A549 (cell line): ENCODE results near the gene ATP6V0A1. TPM values are rescaled to one million over a fixed set of nuclear protein-coding genes. Genes with fewer than 3 reads are reported as not detected.

Experiments
- ATAC-seq, 2 experiments: fragments of 200-7000 bp in 1 of 2; fragments of >200 bp in 1 of 2; cut with Nextera tagmentation in 1 of 2; cut with Tn5 transposase in 1 of 2; 3 replicates each; pipeline versions ENCODE4 v1.8.0 to v1.9.1; 2018 to 2020; ENCODE audit warnings: mild to moderate bottlenecking in 1 of 2, moderate library complexity in 1 of 2
- CTCF ChIA-PET: fragments of 300-600 bp; sonication (Branson Sonifier 250); formaldehyde crosslinking; extraction: SDS; loops from one replicate; lab custom pipeline; 2021; ENCODE audit warnings: antibody characterized with exemption, inconsistent platforms; lab: Yijun Ruan, JAX
- POLR2A ChIA-PET: fragments of 350-600 bp; formaldehyde crosslinking; extraction: SDS; loops from one replicate; lab custom pipeline; 2021; ENCODE audit warnings: antibody characterized with exemption, inconsistent platforms; lab: Yijun Ruan, JAX
- DNase-seq, 2 experiments: peaks; one replicate each; pipeline versions ENCODE4 v3.0.0 to v3.0.0-alpha.2; 2011 to 2016; ENCODE audit warnings: low read depth in 1 of 2, low spot score in 1 of 2
- FAIRE-seq: peaks from 2 replicates; lab custom pipeline; 2011; peaks lifted over from hg19 to GRCh38; lab: Jason Lieb, UNC
- H3K27ac ChIP-seq, 2 experiments: fragments of >200 bp; sonication (Bioruptor Twin); formaldehyde crosslinking; 3 replicates each; pipeline ENCODE4 v1.5.1; 2016 to 2017
- H3K4me1 ChIP-seq: fragments of >200 bp; sonication (Bioruptor Twin); formaldehyde crosslinking; 3 replicates; pipeline ENCODE4 v1.6.1; 2016
- H3K4me2 ChIP-seq: fragments of >200 bp; sonication (Bioruptor Twin); formaldehyde crosslinking; 3 replicates; pipeline ENCODE4 v1.6.1; 2016
- H3K4me3 ChIP-seq: fragments of >200 bp; sonication (Bioruptor Twin); formaldehyde crosslinking; 3 replicates; pipeline ENCODE4 v1.5.1; 2016
- H3K9me3 ChIP-seq: fragments of >200 bp; sonication (Bioruptor Twin); formaldehyde crosslinking; 3 replicates; pipeline ENCODE4 v1.6.1; 2016
- CEBPB ChIP-seq, 2 experiments: fragments of >200 bp in 1 of 2; sonication (Bioruptor Twin) in 1 of 2; formaldehyde crosslinking in 1 of 2; IDR thresholded peaks; 2 replicates each; pipeline ENCODE4 v1.6.1; 2012 to 2016
- CHD2 ChIP-seq: fragments of 150-350 bp; IDR thresholded peaks from 2 replicates; pipeline ENCODE4 v1.6.1; 2014; ENCODE audit warnings: low read length; ENCODE audit not compliant: partially characterized antibody
- CHD4 ChIP-seq: fragments of 200-600 bp; sonication (generic); IDR thresholded peaks from 2 replicates; pipeline ENCODE4 v1.6.1; 2016; ENCODE audit warnings: antibody characterized with exemption, mild to moderate bottlenecking, borderline replicate concordance
- EHMT2 ChIP-seq: fragments of 200-600 bp; sonication (generic); IDR thresholded peaks from 2 replicates; pipeline ENCODE4 v1.6.1; 2016; ENCODE audit warnings: antibody characterized with exemption, low read depth, mild to moderate bottlenecking, moderate library complexity
- FOSL2 ChIP-seq, 2 experiments: fragments of 450-650 bp in 1 of 2; fragments of >200 bp in 1 of 2; sonication (Bioruptor Twin) in 1 of 2; formaldehyde crosslinking; IDR thresholded peaks; 2 replicates each; pipeline versions ENCODE4 v1.5.0 to v1.6.1; 2016 to 2020; ENCODE audit warnings: mild to moderate bottlenecking in 1 of 2, moderate library complexity in 1 of 2
- KDM5A ChIP-seq: fragments of 200-600 bp; sonication (generic); IDR thresholded peaks from 2 replicates; pipeline ENCODE4 v1.6.1; 2016; ENCODE audit warnings: antibody characterized with exemption, mild to moderate bottlenecking
- MYC ChIP-seq: IDR thresholded peaks from 2 replicates; pipeline ENCODE4 v1.6.1; 2012; ENCODE audit warnings: mild to moderate bottlenecking, inconsistent platforms, low read length, improper control_type of control experiment, borderline replicate concordance
- NFE2L2 ChIP-seq: fragments of 150-350 bp; conservative IDR thresholded peaks from 2 replicates; pipeline ENCODE4 v1.6.1; 2014; ENCODE audit warnings: low read length
- PHF8 ChIP-seq: fragments of 200-600 bp; sonication (generic); IDR thresholded peaks from 2 replicates; pipeline ENCODE4 v1.6.1; 2016; ENCODE audit warnings: low read depth, mild to moderate bottlenecking, antibody characterized with exemption, moderate library complexity, borderline replicate concordance
- RAD21 ChIP-seq, 2 experiments: fragments of >200 bp in 1 of 2; sonication (Bioruptor Twin) in 1 of 2; formaldehyde crosslinking in 1 of 2; IDR thresholded peaks in 1 of 2; conservative IDR thresholded peaks in 1 of 2; 2 replicates in 1 of 2; 3 replicates in 1 of 2; pipeline ENCODE4 v1.6.1; 2012 to 2018; ENCODE audit warnings: inconsistent platforms in 1 of 2
- RARB ChIP-seq: fragments of 250-450 bp; sonication (Bioruptor Pico); IDR thresholded peaks from 2 replicates; pipeline ENCODE4 v1.8.0; 2021; ENCODE audit warnings: mild to moderate bottlenecking, moderate library complexity
- SMC3 ChIP-seq: fragments of >200 bp; sonication (Bioruptor Twin); formaldehyde crosslinking; IDR thresholded peaks from 3 replicates; pipeline ENCODE4 v1.6.1; 2018; ENCODE audit warnings: inconsistent platforms
- TFCP2L1 ChIP-seq: fragments of 250-450 bp; sonication (Bioruptor Pico); IDR thresholded peaks from 2 replicates; pipeline ENCODE4 v1.5.0; 2021; ENCODE audit warnings: mild to moderate bottlenecking
- ZNF302 ChIP-seq: fragments of 250-450 bp; sonication (Bioruptor Pico); IDR thresholded peaks from 2 replicates; pipeline ENCODE4 v1.9.0; 2021; ENCODE audit warnings: inconsistent platforms, mild to moderate bottlenecking, moderate library complexity
- WGBS: methylation state at CpG from one replicate; pipeline ENCODE4 v1.1.6; 2017; ENCODE audit errors: missing lambda C conversion rate; 5-methylcytosine and 5-hydroxymethylcytosine counted together
- polyA plus RNA-seq, 4 experiments: library from polyadenylated mRNA; depleted of rRNA in 3 of 4; stranded (reverse); fragments of >200 nt; fragmentation: RNase III in 1 of 4; extraction: RNeasy Plus Mini Kit Qiagen cat#74134 plus additional on column Dnase treatment in 1 of 4; gene quantifications; 2 replicates in 3 of 4; 3 replicates in 1 of 4; pipeline ENCODE4 v1.2.3, GENCODE V29; 2011 to 2017
- TF ChIP-seq, protein P1 (sequence below): fragments of 150-350 bp; IDR thresholded peaks from 2 replicates; pipeline ENCODE4 v1.6.1; 2014; ENCODE audit warnings: low read depth, mild to moderate bottlenecking, low read length
- TF ChIP-seq, protein P2 (sequence below): IDR thresholded peaks from 2 replicates; pipeline ENCODE4 v1.6.1; 2012
- TF ChIP-seq, protein P3 (sequence below): fragments of 450-650 bp; IDR thresholded peaks from 2 replicates; pipeline ENCODE4 v1.6.1; 2014; ENCODE audit warnings: antibody characterized with exemption
- TF ChIP-seq, protein P4 (sequence below): fragments of 200-600 bp; sonication (generic); IDR thresholded peaks from 2 replicates; pipeline ENCODE4 v1.6.1; 2016; ENCODE audit warnings: antibody characterized with exemption, mild to moderate bottlenecking, moderate library complexity

ATP6V0A1 gene
- polyA plus RNA-seq, 2 of the 4 experiments (the other 2 are of a cell fraction): 27.3 to 33.7 TPM

DNA sequence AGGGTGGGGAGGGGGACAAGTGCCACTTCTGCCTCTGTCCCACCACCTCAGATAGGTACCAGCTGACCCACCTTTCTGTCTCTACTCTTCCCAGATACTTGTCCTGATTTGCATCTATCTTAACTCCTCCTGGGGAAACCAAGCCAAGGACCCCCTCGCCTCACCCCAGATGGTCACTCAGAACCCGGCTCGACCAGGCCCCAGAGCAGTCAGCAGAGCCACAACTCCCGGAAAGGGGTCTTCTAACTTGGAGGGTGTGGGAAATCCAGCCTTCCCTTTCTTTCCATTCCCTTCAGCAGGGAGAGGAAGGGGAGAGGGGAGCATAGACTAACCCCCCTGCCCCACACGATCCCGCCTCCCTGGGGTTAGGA, 37.6 kb upstream of the ATP6V0A1 start:
- CTCF ChIA-PET: interaction anchor here (0.7 to 8.5 kb wide), 14 partner anchors 8 to 207 kb away, joined by 3 to 180 read pairs (median 6); partner anchors contain the start of gene STAT3
- TF ChIP-seq, protein P1, sequence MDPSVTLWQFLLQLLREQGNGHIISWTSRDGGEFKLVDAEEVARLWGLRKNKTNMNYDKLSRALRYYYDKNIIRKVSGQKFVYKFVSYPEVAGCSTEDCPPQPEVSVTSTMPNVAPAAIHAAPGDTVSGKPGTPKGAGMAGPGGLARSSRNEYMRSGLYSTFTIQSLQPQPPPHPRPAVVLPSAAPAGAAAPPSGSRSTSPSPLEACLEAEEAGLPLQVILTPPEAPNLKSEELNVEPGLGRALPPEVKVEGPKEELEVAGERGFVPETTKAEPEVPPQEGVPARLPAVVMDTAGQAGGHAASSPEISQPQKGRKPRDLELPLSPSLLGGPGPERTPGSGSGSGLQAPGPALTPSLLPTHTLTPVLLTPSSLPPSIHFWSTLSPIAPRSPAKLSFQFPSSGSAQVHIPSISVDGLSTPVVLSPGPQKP: no peak
- TF ChIP-seq RARB (no peak), CEBPB (IDR thresholded peaks at IDR 0.05) (no peak), CHD4 (no peak), TFCP2L1 (no peak), FOSL2 (IDR thresholded peaks at IDR 0.05) (no peak), FOSL2 (CRISPR knock-in tag; IDR thresholded peaks at IDR 0.05) (no peak), MYC (no peak), EHMT2 (no peak), ZNF302 (no peak), PHF8 (no peak), KDM5A (no peak), NFE2L2 (no peak), SMC3 (no peak), CHD2 (no peak), RAD21 (conservative IDR thresholded peaks at IDR 0.05 in 1 of 2, IDR thresholded peaks at IDR 0.05 in 1 of 2) (no peak)
- TF ChIP-seq, protein P2, sequence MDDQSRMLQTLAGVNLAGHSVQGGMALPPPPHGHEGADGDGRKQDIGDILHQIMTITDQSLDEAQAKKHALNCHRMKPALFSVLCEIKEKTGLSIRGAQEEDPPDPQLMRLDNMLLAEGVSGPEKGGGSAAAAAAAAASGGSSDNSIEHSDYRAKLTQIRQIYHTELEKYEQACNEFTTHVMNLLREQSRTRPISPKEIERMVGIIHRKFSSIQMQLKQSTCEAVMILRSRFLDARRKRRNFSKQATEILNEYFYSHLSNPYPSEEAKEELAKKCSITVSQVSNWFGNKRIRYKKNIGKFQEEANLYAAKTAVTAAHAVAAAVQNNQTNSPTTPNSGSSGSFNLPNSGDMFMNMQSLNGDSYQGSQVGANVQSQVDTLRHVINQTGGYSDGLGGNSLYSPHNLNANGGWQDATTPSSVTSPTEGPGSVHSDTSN: no peak
- TF ChIP-seq, protein P3, sequence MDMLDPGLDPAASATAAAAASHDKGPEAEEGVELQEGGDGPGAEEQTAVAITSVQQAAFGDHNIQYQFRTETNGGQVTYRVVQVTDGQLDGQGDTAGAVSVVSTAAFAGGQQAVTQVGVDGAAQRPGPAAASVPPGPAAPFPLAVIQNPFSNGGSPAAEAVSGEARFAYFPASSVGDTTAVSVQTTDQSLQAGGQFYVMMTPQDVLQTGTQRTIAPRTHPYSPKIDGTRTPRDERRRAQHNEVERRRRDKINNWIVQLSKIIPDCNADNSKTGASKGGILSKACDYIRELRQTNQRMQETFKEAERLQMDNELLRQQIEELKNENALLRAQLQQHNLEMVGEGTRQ: no peak
- TF ChIP-seq, protein P4, sequence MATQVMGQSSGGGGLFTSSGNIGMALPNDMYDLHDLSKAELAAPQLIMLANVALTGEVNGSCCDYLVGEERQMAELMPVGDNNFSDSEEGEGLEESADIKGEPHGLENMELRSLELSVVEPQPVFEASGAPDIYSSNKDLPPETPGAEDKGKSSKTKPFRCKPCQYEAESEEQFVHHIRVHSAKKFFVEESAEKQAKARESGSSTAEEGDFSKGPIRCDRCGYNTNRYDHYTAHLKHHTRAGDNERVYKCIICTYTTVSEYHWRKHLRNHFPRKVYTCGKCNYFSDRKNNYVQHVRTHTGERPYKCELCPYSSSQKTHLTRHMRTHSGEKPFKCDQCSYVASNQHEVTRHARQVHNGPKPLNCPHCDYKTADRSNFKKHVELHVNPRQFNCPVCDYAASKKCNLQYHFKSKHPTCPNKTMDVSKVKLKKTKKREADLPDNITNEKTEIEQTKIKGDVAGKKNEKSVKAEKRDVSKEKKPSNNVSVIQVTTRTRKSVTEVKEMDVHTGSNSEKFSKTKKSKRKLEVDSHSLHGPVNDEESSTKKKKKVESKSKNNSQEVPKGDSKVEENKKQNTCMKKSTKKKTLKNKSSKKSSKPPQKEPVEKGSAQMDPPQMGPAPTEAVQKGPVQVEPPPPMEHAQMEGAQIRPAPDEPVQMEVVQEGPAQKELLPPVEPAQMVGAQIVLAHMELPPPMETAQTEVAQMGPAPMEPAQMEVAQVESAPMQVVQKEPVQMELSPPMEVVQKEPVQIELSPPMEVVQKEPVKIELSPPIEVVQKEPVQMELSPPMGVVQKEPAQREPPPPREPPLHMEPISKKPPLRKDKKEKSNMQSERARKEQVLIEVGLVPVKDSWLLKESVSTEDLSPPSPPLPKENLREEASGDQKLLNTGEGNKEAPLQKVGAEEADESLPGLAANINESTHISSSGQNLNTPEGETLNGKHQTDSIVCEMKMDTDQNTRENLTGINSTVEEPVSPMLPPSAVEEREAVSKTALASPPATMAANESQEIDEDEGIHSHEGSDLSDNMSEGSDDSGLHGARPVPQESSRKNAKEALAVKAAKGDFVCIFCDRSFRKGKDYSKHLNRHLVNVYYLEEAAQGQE: no peak
- peak overlapping the region; percentile 92 for H3K4me2 ChIP-seq

More for the DNA sequence above, 37.6 kb upstream of the ATP6V0A1 start:
- ATAC-seq: no peak
- H3K9me3 ChIP-seq: no peaks in the 10 kb centered on the region
- DNase-seq: no peak
- peak overlapping the region; percentile 93 for H3K4me3 ChIP-seq
- no peak for FAIRE-seq
- POLR2A ChIA-PET: interaction anchor here (2.3 kb wide), 1 partner anchor 12 kb away, joined by 13 read pairs; no protein-coding TSS in a partner anchor
- H3K4me1 ChIP-seq: peaks cover 45% of the 10 kb centered on the region
- peak overlapping the region; percentile 93 to 95 for H3K27ac ChIP-seq
- 21% methylated on average over 6 of the region's 6 CpGs for WGBS
